ENCODE data around the gene ZBED5. TPM values are rescaled to one million over a fixed set of nuclear protein-coding genes. Genes with fewer than 3 reads are reported as not detected.
A peak's percentile ranks its signal among the peaks of the same experiment; 100 is the strongest.

The ZBED5 gene
- total and polyA plus RNA-seq, 9 of the 15 experiments (the other 6 are each of a cell fraction or from before 2014, with no cell fraction given): 12.4 to 70.7 (median 26.8) TPM

DNA sequence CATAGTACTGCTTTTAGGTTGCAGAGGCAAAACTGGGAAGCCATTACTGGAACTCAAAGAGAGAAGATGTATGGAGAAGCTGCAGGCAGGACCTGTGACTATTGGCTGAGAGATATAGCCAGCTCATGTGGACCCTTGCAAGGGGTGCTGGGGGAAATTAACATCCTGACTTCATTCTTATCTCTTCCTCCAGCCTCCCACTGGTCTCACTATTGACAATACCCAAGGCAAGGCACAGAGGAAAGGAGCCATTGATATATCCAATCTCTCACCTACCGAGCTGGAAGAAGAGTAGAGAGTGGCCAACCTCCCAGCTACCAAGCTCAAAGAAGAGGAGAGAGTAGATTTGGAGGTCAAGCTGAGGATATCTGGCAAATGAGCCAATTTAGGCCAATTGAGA lies 36.8 kb upstream of the ZBED5 start (continued):
- no peak for TF ChIP-seq ZNF175 (CRISPR knock-in tag; IDR thresholded peaks at IDR 0.05; ENCODE audit: low read depth)
- TF ChIP-seq, protein P1, sequence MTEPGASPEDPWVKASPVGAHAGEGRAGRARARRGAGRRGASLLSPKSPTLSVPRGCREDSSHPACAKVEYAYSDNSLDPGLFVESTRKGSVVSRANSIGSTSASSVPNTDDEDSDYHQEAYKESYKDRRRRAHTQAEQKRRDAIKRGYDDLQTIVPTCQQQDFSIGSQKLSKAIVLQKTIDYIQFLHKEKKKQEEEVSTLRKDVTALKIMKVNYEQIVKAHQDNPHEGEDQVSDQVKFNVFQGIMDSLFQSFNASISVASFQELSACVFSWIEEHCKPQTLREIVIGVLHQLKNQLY (CRISPR knock-in tag; conservative IDR thresholded peaks at IDR 0.05): no peak
- TF ChIP-seq GABPB2 (CRISPR knock-in tag; conservative IDR thresholded peaks at IDR 0.05): no peak
- no peak for TF ChIP-seq NCOA6 (IDR thresholded peaks at IDR 0.05)
- TF ChIP-seq SMAD4 (CRISPR knock-in tag; conservative IDR thresholded peaks at IDR 0.05): peak; percentile 33; the same call in 1 of the 2 replicates
- no peak for TF ChIP-seq ZNF143 (CRISPR knock-in tag; IDR thresholded peaks at IDR 0.05)
- TF ChIP-seq, protein P2, sequence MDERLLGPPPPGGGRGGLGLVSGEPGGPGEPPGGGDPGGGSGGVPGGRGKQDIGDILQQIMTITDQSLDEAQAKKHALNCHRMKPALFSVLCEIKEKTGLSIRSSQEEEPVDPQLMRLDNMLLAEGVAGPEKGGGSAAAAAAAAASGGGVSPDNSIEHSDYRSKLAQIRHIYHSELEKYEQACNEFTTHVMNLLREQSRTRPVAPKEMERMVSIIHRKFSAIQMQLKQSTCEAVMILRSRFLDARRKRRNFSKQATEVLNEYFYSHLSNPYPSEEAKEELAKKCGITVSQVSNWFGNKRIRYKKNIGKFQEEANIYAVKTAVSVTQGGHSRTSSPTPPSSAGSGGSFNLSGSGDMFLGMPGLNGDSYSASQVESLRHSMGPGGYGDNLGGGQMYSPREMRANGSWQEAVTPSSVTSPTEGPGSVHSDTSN (CRISPR knock-in tag; IDR thresholded peaks at IDR 0.05; ENCODE audit: low read depth): no peak
- TF ChIP-seq, protein P2 (tag; conservative IDR thresholded peaks at IDR 0.05; ENCODE audit: low read depth): no peak
- no peak for TF ChIP-seq CHD4 (IDR thresholded peaks at IDR 0.05; ENCODE audit: insufficient read depth, insufficient replicate concordance, low read depth, low read length, poor library complexity, severe bottlenecking)
- TF ChIP-seq ZNF282 (CRISPR knock-in tag; IDR thresholded peaks at IDR 0.05): no peak
- TF ChIP-seq TBL1XR1 (IDR thresholded peaks at IDR 0.05; ENCODE audit: low read length in 2 of 2): no peak
- no peak for TF ChIP-seq RUNX1 (IDR thresholded peaks at IDR 0.05; ENCODE audit: low read depth)
- TF ChIP-seq TARDBP (IDR thresholded peaks at IDR 0.05): no peak
- TF ChIP-seq ZNF354B (CRISPR knock-in tag; IDR thresholded peaks at IDR 0.05): no peak
- TF ChIP-seq ZKSCAN1 (IDR thresholded peaks at IDR 0.05; ENCODE audit: low read depth, low read length): no peak
- TF ChIP-seq, protein P3, sequence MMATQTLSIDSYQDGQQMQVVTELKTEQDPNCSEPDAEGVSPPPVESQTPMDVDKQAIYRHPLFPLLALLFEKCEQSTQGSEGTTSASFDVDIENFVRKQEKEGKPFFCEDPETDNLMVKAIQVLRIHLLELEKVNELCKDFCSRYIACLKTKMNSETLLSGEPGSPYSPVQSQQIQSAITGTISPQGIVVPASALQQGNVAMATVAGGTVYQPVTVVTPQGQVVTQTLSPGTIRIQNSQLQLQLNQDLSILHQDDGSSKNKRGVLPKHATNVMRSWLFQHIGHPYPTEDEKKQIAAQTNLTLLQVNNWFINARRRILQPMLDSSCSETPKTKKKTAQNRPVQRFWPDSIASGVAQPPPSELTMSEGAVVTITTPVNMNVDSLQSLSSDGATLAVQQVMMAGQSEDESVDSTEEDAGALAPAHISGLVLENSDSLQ (IDR thresholded peaks at IDR 0.05): no peak
- no peak for TF ChIP-seq ESRRB (CRISPR knock-in tag; IDR thresholded peaks at IDR 0.05; ENCODE audit: borderline replicate concordance)
- no peak for TF ChIP-seq HMGN3 (IDR thresholded peaks at IDR 0.05; ENCODE audit: borderline replicate concordance, extremely low read depth, insufficient read length, low read depth, low read length)
- no peak for TF ChIP-seq ZNF830 (CRISPR knock-in tag; IDR thresholded peaks at IDR 0.05)
- no peak for TF ChIP-seq MAFK (IDR thresholded peaks at IDR 0.05; ENCODE audit: low read length)
- TF ChIP-seq L3MBTL2 (IDR thresholded peaks at IDR 0.05): no peak
- TF ChIP-seq TAF1 (IDR thresholded peaks at IDR 0.05; ENCODE audit: control insufficient read depth, extremely low read depth, insufficient read depth, low read length, severe bottlenecking): no peak
- no peak for TF ChIP-seq FOSL1 (tag; conservative IDR thresholded peaks at IDR 0.05)
- TF ChIP-seq, protein P4, sequence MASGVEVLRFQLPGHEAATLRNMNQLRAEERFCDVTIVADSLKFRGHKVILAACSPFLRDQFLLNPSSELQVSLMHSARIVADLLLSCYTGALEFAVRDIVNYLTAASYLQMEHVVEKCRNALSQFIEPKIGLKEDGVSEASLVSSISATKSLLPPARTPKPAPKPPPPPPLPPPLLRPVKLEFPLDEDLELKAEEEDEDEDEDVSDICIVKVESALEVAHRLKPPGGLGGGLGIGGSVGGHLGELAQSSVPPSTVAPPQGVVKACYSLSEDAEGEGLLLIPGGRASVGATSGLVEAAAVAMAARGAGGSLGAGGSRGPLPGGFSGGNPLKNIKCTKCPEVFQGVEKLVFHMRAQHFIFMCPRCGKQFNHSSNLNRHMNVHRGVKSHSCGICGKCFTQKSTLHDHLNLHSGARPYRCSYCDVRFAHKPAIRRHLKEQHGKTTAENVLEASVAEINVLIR (CRISPR knock-in tag; IDR thresholded peaks at IDR 0.05): no peak
- TF ChIP-seq ZNF445 (CRISPR knock-in tag; IDR thresholded peaks at IDR 0.05; ENCODE audit: low read depth): no peak
